NOMO-1 treated with DMSO at 0.1 percent for 48 hours (cell line): ENCODE measurements around the gene RANBP9.

Experiments used
- DNase-seq: peaks from one replicate; lab custom pipeline; 2025; ENCODE audit not compliant: unreplicated experiment; lab: John Stamatoyannopoulos, UW

RANBP9 gene

GRCh38 chr6:13711324-13711732 is 307 bp downstream of the RANBP9 start:
- peak; percentile 67 for DNase-seq

- DNase-seq: peak; percentile 17
These were observed 897 bp downstream of the RANBP9 start for GRCh38 chr6:13710552-13711323.

- peak; percentile 36 for DNase-seq
These were observed 1.7 kb downstream of the RANBP9 start for GRCh38 chr6:13709689-13710551.

- DNase-seq: peak; percentile 15
These were observed 2.9 kb downstream of the RANBP9 start for GRCh38 chr6:13708736-13709135.

GRCh38 chr6:13703496-13703895 is 8.1 kb downstream of the RANBP9 start:
- DNase-seq: no peak

- DNase-seq: peak; percentile 91
These were observed 8.8 kb downstream of the RANBP9 start for GRCh38 chr6:13702809-13703302.

GRCh38 chr6:13700232-13700631 is 11.4 kb downstream of the RANBP9 start:
- DNase-seq: peak; percentile 40

GRCh38 chr6:13698715-13699114 is 12.9 kb downstream of the RANBP9 start:
- DNase-seq: no peak

- no peak for DNase-seq
These were observed 13.8 kb downstream of the RANBP9 start for GRCh38 chr6:13697857-13698256.

GRCh38 chr6:13696226-13696625 is 15.4 kb downstream of the RANBP9 start:
- DNase-seq: no peak

- DNase-seq: no peak
These were observed 16.4 kb downstream of the RANBP9 start for GRCh38 chr6:13695252-13695651.

- DNase-seq: no peak
These were observed 17.1 kb downstream of the RANBP9 start for GRCh38 chr6:13694562-13694961.

- DNase-seq: no peak
These were observed 22.0 kb downstream of the RANBP9 start for GRCh38 chr6:13689511-13690256.

- no peak for DNase-seq
These were observed 22.9 kb downstream of the RANBP9 start for GRCh38 chr6:13688692-13689196.

- DNase-seq: no peak
These were observed 23.7 kb downstream of the RANBP9 start for GRCh38 chr6:13687917-13688351.

- DNase-seq: no peak
These were observed 26.8 kb downstream of the RANBP9 start for GRCh38 chr6:13684855-13685254.

GRCh38 chr6:13683038-13683437 is 28.6 kb downstream of the RANBP9 start:
- DNase-seq: no peak

- DNase-seq: no peak
These were observed 29.3 kb downstream of the RANBP9 start for GRCh38 chr6:13682346-13682745.

- peak; percentile 58 for DNase-seq
These were observed 30.2 kb downstream of the RANBP9 start for GRCh38 chr6:13681305-13682061.

GRCh38 chr6:13680448-13680968 is 31.1 kb downstream of the RANBP9 start:
- no peak for DNase-seq
